Limb (tissue), 2 donors: ENCODE measurements around the gene CERS6.

Experiments
- DNase-seq, 2 donors: peaks; one replicate each; pipeline ENCODE4 v3.0.0-alpha.2; 2016; ENCODE audit errors: extremely low spot score in 2 of 2

The CERS6 gene

GRCh38 chr2:168699844-168700417 is 243.9 kb downstream of the CERS6 start:
- peak; percentile 75 for DNase-seq

- DNase-seq, result no peak
Observed at GRCh38 chr2:168700615-168701245, 244.7 kb downstream of the CERS6 start.

- no peak for DNase-seq
Observed at GRCh38 chr2:168702579-168702978, 246.5 kb downstream of the CERS6 start.

GRCh38 chr2:168703926-168704325 is 247.9 kb downstream of the CERS6 start:
- DNase-seq, result no peak

GRCh38 chr2:168705534-168706470 is 249.7 kb downstream of the CERS6 start:
- DNase-seq, result no peak

GRCh38 chr2:168706806-168707205 is 250.7 kb downstream of the CERS6 start:
- no peak for DNase-seq

- DNase-seq, result no peak
Observed at GRCh38 chr2:168708080-168708479, 252.0 kb downstream of the CERS6 start.

GRCh38 chr2:168710754-168711467 is 254.8 kb downstream of the CERS6 start:
- no peak for DNase-seq

- DNase-seq, result no peak
Observed at GRCh38 chr2:168712053-168712452, 256.0 kb downstream of the CERS6 start.

GRCh38 chr2:168713325-168713724 is 257.3 kb downstream of the CERS6 start:
- no peak for DNase-seq

- DNase-seq, result no peak
Observed at GRCh38 chr2:168715849-168716248, 259.8 kb downstream of the CERS6 start.

- no peak for DNase-seq
Observed at GRCh38 chr2:168716839-168717238, 260.8 kb downstream of the CERS6 start.

- no peak for DNase-seq
Observed at GRCh38 chr2:168717790-168718502, 261.9 kb downstream of the CERS6 start.

- no peak for DNase-seq
Observed at GRCh38 chr2:168718622-168719021, 262.6 kb downstream of the CERS6 start.

- DNase-seq, result no peak
Observed at GRCh38 chr2:168719446-168719845, 263.4 kb downstream of the CERS6 start.

- no peak for DNase-seq
Observed at GRCh38 chr2:168722592-168722991, 266.5 kb downstream of the CERS6 start.

GRCh38 chr2:168723275-168723899 is 267.3 kb downstream of the CERS6 start:
- no peak for DNase-seq

- DNase-seq, result no peak
Observed at GRCh38 chr2:168726375-168726774, 270.3 kb downstream of the CERS6 start.

- DNase-seq, result no peak
Observed at GRCh38 chr2:168727904-168728470, 271.9 kb downstream of the CERS6 start.

GRCh38 chr2:168729455-168729854 is 273.4 kb downstream of the CERS6 start:
- no peak for DNase-seq
